H9 (cell line): Measurements from ENCODE around the gene SLC44A2. TPM values are rescaled to one million over a fixed set of nuclear protein-coding genes. Genes with fewer than 3 reads are reported as not detected.
A peak's percentile ranks its signal among the peaks of the same experiment; 100 is the strongest.

Experiments
- DNase-seq: peaks from one replicate; pipeline ENCODE4 v3.0.0-alpha.2; 2017
- H2AFZ ChIP-seq: one replicate; pipeline ENCODE4 v1.6.1; 2013; ENCODE audit warnings: mild to moderate bottlenecking, low read length, control low read depth, moderate library complexity
- H2AK5ac ChIP-seq: 2 replicates; pipeline ENCODE4 v1.6.1; 2013; ENCODE audit warnings: low read length, control low read depth, mixed read lengths; ENCODE audit not compliant: insufficient read length
- H2BK120ac ChIP-seq: one replicate; pipeline ENCODE4 v1.6.1; 2013; ENCODE audit warnings: low read depth, mild to moderate bottlenecking, low read length, control low read depth, inconsistent platforms; ENCODE audit not compliant: poor library complexity, severe bottlenecking
- H2BK12ac ChIP-seq: 2 replicates; pipeline ENCODE4 v1.6.1; 2013; ENCODE audit warnings: low read length, control low read depth, mixed read lengths, low read depth; ENCODE audit not compliant: insufficient read length
- H2BK15ac ChIP-seq: 2 replicates; pipeline ENCODE4 v1.6.1; 2013; ENCODE audit warnings: low read depth, low read length, control low read depth
- H2BK20ac ChIP-seq: one replicate; pipeline ENCODE4 v1.6.1; 2013; ENCODE audit warnings: low read depth, mild to moderate bottlenecking, low read length, control low read depth, inconsistent platforms; ENCODE audit not compliant: poor library complexity, severe bottlenecking
- H2BK5ac ChIP-seq: 2 replicates; pipeline ENCODE4 v1.6.1; 2013; ENCODE audit warnings: low read length, control low read depth, mixed read lengths; ENCODE audit not compliant: insufficient read length
- H3K14ac ChIP-seq: 2 replicates; pipeline ENCODE4 v1.6.1; 2013; ENCODE audit warnings: low read length, control low read depth; ENCODE audit not compliant: insufficient read depth
- H3K18ac ChIP-seq: 2 replicates; pipeline ENCODE4 v1.6.1; 2013; ENCODE audit warnings: low read depth, mild to moderate bottlenecking, mixed read lengths, low read length, control low read depth; ENCODE audit not compliant: insufficient read length
- H3K23ac ChIP-seq: 2 replicates; pipeline ENCODE4 v1.6.1; 2013; ENCODE audit warnings: low read length, control low read depth, mixed read lengths, low read depth; ENCODE audit not compliant: insufficient read length
- H3K23me2 ChIP-seq: 2 replicates; pipeline ENCODE4 v1.6.1; 2013; ENCODE audit warnings: low read depth, mild to moderate bottlenecking, mixed read lengths, low read length, control low read depth; ENCODE audit not compliant: insufficient read length, poor library complexity, severe bottlenecking
- H3K27ac ChIP-seq: 2 replicates; pipeline ENCODE4 v1.5.1; 2013; ENCODE audit warnings: low read length, control low read depth, mixed read lengths, low read depth; ENCODE audit not compliant: insufficient read length
- H3K27me3 ChIP-seq: 2 replicates; pipeline ENCODE4 v1.6.1; 2013; ENCODE audit warnings: low read length, control low read depth, inconsistent platforms; ENCODE audit not compliant: insufficient read depth
- H3K4ac ChIP-seq: 2 replicates; pipeline ENCODE4 v1.6.1; 2013; ENCODE audit warnings: low read depth, mild to moderate bottlenecking, control low read depth, inconsistent platforms, low read length, moderate library complexity
- H3K4me1 ChIP-seq: 2 replicates; pipeline ENCODE4 v1.6.1; 2013; ENCODE audit warnings: low read length, control low read depth, inconsistent platforms; ENCODE audit not compliant: insufficient read depth
- H3K4me2 ChIP-seq: 2 replicates; pipeline ENCODE4 v1.6.1; 2013; ENCODE audit warnings: low read length, control low read depth, mixed read lengths; ENCODE audit not compliant: insufficient read length, insufficient read depth
- H3K56ac ChIP-seq: 2 replicates; pipeline ENCODE4 v1.6.1; 2013; ENCODE audit warnings: low read depth, mild to moderate bottlenecking, mixed read lengths, low read length, control low read depth; ENCODE audit not compliant: insufficient read length
- H3K79me1 ChIP-seq: 2 replicates; pipeline ENCODE4 v1.6.1; 2013; ENCODE audit warnings: low read depth, mild to moderate bottlenecking, moderate library complexity, low read length, control low read depth, inconsistent platforms; ENCODE audit not compliant: insufficient read depth, poor library complexity, severe bottlenecking
- H3K79me2 ChIP-seq: 2 replicates; pipeline ENCODE4 v1.6.1; 2013; ENCODE audit warnings: low read length, control low read depth, inconsistent platforms; ENCODE audit not compliant: insufficient read depth
- H3K9ac ChIP-seq: 2 replicates; pipeline ENCODE4 v1.6.1; 2013; ENCODE audit warnings: low read length, control low read depth, mixed read lengths; ENCODE audit not compliant: insufficient read length; ENCODE audit errors: extremely low read depth
- H3K9me3 ChIP-seq: one replicate; pipeline ENCODE4 v1.6.1; 2013; ENCODE audit warnings: low read depth, low read length, inconsistent platforms; ENCODE audit not compliant: control insufficient read depth
- H3T11ph ChIP-seq: one replicate; pipeline ENCODE4 v1.6.1; 2013; ENCODE audit warnings: mild to moderate bottlenecking, low read length, control low read depth, inconsistent platforms
- H4K20me1 ChIP-seq: one replicate; pipeline ENCODE4 v1.6.1; 2013; ENCODE audit not compliant: control insufficient read depth, insufficient read length, insufficient read depth
- H4K5ac ChIP-seq: 2 replicates; pipeline ENCODE4 v1.6.1; 2013; ENCODE audit warnings: low read depth, mild to moderate bottlenecking, mixed read lengths, low read length, control low read depth; ENCODE audit not compliant: insufficient read length
- H4K8ac ChIP-seq: replicated peaks from 2 replicates; pipeline ENCODE4 v1.6.1; 2013; ENCODE audit warnings: low read length, control low read depth, mixed read lengths, low read depth; ENCODE audit not compliant: insufficient read length
- H4K91ac ChIP-seq: 2 replicates; pipeline ENCODE4 v1.6.1; 2013; ENCODE audit warnings: low read depth, mild to moderate bottlenecking, moderate library complexity, mixed read lengths, low read length, control low read depth; ENCODE audit not compliant: insufficient read length
- H3K27ac Mint-ChIP-seq, 3 experiments: 2 replicates in 2 of 3; 3 replicates in 1 of 3; pipeline ENCODE4 v1.8.0; 2020 to 2021; ENCODE audit warnings: mixed read lengths in 3 of 3, mild to moderate bottlenecking in 1 of 3, moderate library complexity in 1 of 3
- H3K27me3 Mint-ChIP-seq: 2 replicates; pipeline ENCODE4 v1.8.0; 2021; ENCODE audit warnings: low read depth, mild to moderate bottlenecking, moderate library complexity, mixed read lengths
- H3K36me3 Mint-ChIP-seq, 3 experiments: 2 replicates in 2 of 3; 3 replicates in 1 of 3; pipeline ENCODE4 v1.8.0; 2020 to 2021; ENCODE audit warnings: low read depth in 3 of 3, mixed read lengths in 3 of 3; ENCODE audit not compliant: insufficient read depth in 1 of 3
- H3K4me1 Mint-ChIP-seq, 2 experiments: 2 replicates each; pipeline ENCODE4 v1.8.0; 2020; ENCODE audit warnings: mixed read lengths in 2 of 2
- H3K4me3 Mint-ChIP-seq, 2 experiments: 2 replicates in 1 of 2; 3 replicates in 1 of 2; pipeline ENCODE4 v1.8.0; 2020 to 2021; ENCODE audit warnings: mild to moderate bottlenecking in 2 of 2, mixed read lengths in 2 of 2, moderate library complexity in 1 of 2
- H3K9me3 Mint-ChIP-seq, 2 experiments: 2 replicates in 1 of 2; 3 replicates in 1 of 2; pipeline ENCODE4 v1.8.0; 2020; ENCODE audit warnings: mild to moderate bottlenecking in 2 of 2, mixed read lengths in 2 of 2, moderate library complexity in 1 of 2
- CTCF ChIP-seq: fragments of 200-600 bp; sonication (generic); conservative IDR thresholded peaks from 3 replicates; pipeline ENCODE4 v1.8.0; 2021; ENCODE audit warnings: antibody characterized with exemption, mild to moderate bottlenecking
- WGBS: extraction: QIAGEN DNeasy Blood & Tissue Kit; methylation state at CpG from one replicate; pipeline ENCODE4 v1.1.7; 2013; ENCODE audit warnings: missing lambda C conversion rate, low lambda C conversion rate, mixed read lengths; ENCODE audit not compliant: insufficient read length; ENCODE audit errors: extremely low coverage; 5-methylcytosine and 5-hydroxymethylcytosine counted together
- total RNA-seq: library from RNA; stranded (reverse); gene quantifications from 2 replicates; pipeline ENCODE4 v1.2.1, GENCODE V29; 2021

The SLC44A2 gene
- total RNA-seq, 1 experiment from 2014 or later: 121 TPM

- Histone ChIP-seq H2BK5ac (no peak overlapping the region), H3K18ac (peak overlapping the region; percentile 71), H3K27ac (no peak overlapping the region), H4K91ac (peak overlapping the region; percentile 55), H2AFZ (no peak overlapping the region), H3T11ph (no peak overlapping the region), H3K27me3 (no peaks in the 10 kb centered on the region), H3K56ac (peak overlapping the region; percentile 43), H3K79me1 (peaks cover 3% of the 10 kb centered on the region), H4K8ac (no peak overlapping the region), H2AK5ac (no peak overlapping the region), H3K23me2 (peaks cover 10% of the 10 kb centered on the region), H4K20me1 (no peaks in the 10 kb centered on the region), H3K79me2 (no peaks in the 10 kb centered on the region), H3K4me2 (peak overlapping the region; percentile 77), H3K9me3 (no peaks in the 10 kb centered on the region), H2BK15ac (no peak overlapping the region), H4K5ac (no peak overlapping the region), H3K14ac (peak overlapping the region; percentile 93), H3K4ac (peak overlapping the region; percentile 16; the same call in 1 of the 2 replicates), H3K4me1 (peaks cover 4% of the 10 kb centered on the region; the same call in 1 of the 2 replicates), H3K9ac (peak overlapping the region; percentile 78), H2BK12ac (no peak overlapping the region), H2BK120ac (no peak overlapping the region), H2BK20ac (no peak overlapping the region), H3K23ac (no peak overlapping the region)
- H3K9me3 Mint-ChIP-seq: no peaks in the 10 kb centered on the region
- peaks cover 11 to 13% of the 10 kb centered on the region in 2 experiments for H3K4me1 Mint-ChIP-seq
- WGBS: no CpG with 5 or more reads among the region's 10 CpGs
- peak overlapping the region; percentile 80 to 93 (median 92); a peak in 6 of 7 replicates for H3K27ac Mint-ChIP-seq
- peaks cover 6 to 21% (median 21%) of the 10 kb centered on the region in 3 experiments; a peak in 6 of 7 replicates for H3K36me3 Mint-ChIP-seq
- DNase-seq: no peak
- TF ChIP-seq CTCF: no peak
- no peaks in the 10 kb centered on the region for H3K27me3 Mint-ChIP-seq
- H3K4me3 Mint-ChIP-seq: peak overlapping the region; percentile 82 to 88
These were observed 397 bp downstream of the SLC44A2 start for GRCh38 chr19:10625762-10626138.
